NOMO-1 (cell line): Measurements from ENCODE around the gene LHX2.

Experiments used
- DNase-seq, 2 experiments: peaks; one replicate each; lab custom pipeline; 2025; ENCODE audit not compliant: unreplicated experiment in 2 of 2; lab: John Stamatoyannopoulos, UW

The LHX2 gene

DNA sequence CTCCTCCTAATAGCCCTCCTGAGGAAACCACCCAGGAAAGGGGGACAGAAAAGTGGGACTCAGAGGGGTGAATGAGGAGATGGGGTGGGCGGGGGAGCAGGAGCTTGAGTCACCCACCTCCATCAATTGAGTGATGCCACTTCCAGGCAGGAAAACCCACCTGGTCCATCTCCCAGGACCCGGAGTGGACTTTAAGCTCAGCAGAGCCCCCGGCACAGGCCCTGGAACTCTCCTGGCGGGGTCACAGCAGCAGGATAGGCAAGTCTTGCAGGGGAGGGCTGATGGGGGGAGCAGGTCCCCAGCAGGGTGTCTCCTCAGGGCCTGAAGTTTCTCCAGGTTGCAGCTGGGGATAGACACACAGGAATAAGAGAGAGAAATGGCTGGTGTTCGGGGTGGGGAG is 40.8 kb downstream of the LHX2 start:
- no peak for DNase-seq

DNA sequence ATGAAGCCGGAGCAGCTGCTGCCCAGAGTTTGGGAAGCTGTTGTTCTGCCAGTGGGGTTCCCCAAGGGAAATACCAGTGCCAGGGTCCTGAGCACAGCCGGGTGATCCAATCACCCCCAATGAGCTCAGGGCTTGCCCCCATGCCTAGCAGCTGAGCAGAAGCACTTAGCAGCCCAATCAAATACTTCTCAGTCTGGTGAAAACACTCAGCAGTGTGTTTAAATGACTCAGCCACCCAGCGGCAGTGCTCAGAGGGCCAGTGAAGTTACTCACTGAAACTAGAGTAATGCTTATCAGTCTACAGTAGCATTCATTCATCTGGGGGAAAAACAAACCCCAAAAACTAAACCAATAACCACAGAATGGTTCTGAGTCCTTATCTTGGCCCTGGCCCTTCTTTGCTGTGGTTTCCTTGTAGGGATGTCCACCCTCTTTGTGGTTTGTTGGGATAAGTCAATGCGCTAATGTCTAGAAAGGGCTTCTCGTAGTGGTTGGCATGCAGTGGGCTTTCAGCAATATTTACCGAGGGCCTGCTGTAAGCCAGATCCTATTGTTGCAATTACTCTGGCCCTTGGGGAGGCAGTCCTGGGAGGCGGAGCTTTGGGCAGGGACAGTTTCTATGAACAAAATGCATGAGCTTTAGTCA is 43.1 kb downstream of the LHX2 start:
- no peak for DNase-seq

DNA sequence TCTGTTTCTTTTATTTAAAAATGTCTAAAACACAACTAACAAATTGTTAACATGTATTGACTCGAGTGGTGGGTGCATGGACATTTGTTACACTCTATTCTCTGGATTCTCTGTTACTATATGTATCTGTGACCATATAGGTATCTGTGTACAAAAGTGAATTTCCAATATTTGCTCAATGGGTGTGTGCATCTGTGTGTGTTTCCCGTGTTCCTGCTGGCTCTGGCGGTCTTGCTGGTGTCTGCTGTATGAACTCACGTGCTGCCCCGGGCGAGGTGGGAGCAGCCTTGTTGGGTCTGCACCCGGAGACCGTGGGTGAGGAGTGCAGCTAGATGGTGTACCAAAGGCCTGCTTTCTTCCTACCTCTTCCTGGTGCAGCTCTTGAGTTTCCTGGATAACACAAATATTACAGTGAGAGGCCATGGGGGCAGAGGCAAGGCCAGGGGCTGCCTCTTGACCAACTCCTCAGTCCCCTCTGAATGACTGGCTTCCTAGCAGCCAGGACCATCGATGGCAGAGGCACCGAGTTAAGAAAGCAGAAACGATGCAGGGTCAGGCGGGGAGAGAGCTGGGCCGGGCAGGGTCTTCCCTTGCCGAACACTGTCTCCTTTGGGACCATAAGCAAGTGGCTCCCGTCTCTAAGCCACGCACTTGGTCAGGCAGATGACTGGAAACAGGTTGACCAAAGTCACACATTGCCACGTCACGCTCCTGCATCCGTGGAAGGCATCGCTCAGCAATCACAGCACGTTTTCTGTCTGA is 49.5 kb downstream of the LHX2 start:
- no peak for DNase-seq

DNA sequence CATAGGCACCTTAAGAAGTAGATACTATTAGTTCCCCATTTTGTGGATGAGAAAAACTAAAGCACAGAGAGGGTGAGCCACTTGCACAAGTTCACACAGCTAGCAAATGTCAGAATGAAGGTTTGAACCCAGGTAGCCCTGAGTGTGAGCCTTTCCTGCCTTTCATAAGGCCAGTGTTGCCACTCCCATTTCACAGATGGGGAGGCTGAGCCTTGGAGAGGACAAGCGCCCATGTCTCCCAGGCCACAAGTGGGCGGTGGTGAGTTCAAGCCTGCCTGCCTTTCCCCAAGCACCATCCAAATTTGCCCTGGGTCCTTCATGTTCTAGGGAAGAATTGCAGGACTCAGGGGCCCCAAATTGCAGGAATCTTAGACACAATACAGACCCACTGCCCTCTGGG is 50.6 kb downstream of the LHX2 start:
- no peak for DNase-seq

DNA sequence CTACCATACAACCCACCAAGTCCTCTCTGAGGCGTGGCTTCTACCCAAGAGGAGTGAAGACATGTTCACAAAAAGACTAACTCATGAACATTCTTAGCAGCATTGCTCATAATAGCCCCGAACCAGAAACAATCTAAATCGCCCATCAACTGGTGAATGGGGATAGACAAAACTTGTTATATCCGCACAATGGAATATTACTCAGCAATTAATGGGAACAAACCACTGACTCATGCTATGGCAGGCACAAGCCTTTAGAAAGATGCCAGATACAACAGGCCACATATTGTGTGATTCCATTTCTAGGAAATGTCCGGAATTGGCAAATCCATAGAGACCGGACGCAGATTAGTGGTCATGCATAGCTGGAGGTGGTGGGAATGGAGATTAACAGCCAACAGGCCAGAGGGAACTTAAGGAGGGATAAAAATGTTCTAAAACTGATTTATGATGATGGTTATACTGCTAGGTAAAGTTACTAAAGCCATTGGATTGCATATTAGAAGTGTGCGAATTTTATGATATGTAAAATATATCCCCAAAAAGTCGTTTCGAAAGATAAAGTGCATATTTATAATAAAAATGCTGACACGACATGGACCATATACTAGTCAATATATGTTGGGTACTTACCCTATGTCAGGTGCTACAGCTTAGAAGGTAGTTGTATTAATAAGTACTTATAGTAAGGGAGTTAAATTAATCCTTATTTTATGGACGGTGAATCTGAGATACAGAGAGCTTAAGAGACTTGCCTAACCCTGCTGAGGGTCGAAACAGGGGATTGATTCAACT is 55.4 kb downstream of the LHX2 start:
- DNase-seq, result no peak

- no peak for DNase-seq
Measured at GRCh38 chr9:124068251-124068650, 56.7 kb downstream of the LHX2 start.

DNA sequence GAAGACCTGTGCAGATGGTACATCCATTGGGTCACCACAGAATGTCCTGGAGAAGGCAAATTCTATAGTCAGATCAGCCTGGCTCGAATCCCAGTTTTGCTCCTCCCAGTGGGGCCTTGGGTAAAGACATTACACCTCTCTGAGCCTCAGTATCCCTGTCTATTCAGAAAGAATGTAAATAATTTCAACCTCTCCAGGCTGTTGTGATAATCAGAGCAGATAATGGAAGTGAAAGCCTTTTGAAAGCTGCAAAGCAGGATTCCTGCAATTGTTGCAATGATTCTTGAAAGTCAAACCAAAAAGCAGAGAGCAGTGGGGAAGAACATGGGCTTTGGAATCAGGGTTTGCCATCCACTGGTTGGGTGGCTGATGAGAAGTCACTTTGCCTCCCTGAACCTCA is 63.2 kb downstream of the LHX2 start:
- no peak for DNase-seq

DNA sequence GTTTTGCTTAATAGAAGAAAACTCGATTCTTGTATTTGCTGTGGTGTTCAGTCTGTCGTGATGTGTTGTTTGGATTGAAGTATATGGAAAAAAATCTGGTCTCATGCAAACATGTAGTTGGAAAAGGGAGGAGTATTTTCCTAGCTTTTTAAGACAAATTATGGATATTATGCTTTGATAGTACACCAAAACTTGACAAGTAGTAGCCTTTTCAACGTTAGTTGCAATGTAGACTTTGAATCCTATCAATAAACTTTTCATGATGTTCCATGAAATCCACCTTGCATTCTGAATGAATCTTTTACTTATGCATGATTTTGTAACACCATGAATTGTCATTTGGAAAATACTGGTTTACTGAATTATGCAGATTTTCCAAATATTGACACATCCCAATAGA is 64.2 kb downstream of the LHX2 start:
- DNase-seq, result no peak

GRCh38 chr9:124077915-124078572 is 66.5 kb downstream of the LHX2 start:
- DNase-seq, result no peak

DNA sequence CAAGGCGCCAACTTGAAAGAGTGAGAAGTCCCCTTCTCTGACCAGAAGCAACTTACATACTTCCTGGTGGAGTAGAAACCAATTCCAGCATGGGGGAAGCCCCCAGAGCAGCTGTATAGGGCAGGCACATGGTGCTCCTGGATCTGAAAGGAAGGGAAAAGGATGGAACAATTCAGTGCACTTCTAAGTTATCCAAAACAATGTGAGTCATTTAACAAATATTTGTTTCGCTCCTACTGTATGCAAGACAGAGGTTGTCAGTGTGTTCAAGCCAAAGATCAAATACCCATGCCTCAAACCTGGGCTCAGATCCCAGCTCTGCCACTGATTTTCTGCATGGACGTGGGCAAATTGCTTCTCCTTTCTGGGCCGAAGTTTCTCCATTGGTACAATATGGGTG is 67.1 kb downstream of the LHX2 start:
- no peak for DNase-seq

DNA sequence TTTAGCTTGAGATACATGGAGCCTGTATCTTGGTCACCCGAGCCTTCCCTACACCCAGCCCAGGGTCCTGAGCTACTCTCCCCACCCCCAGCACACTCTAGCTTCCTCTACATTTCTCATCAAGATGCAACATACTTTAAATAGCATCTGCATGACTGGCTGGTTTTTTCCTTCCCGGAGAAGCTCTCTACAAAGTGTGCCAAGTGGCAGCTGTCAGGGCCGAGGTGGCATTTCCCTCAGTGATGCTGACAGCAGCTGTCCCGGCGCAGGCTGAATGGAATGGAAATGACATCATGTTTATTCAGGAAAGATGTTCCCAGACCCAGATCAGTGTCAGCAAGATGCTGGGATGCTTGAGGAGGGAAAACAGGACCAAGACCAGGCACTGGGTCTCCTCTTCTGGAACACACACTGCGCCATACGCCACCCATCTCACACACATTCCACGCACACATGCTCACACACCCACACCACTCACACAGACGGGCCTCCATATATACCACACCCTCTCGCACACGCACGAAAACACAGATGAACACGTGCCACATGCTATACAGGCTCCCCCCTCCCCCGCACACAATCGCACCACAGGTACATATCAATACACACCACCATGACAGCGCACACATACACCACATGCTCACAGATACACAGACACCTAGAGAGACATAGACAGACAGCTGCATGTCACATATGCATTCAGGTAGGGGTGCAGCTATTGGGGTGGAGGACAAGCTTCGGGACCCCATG is 67.8 kb downstream of the LHX2 start:
- DNase-seq, result no peak

GRCh38 chr9:124082622-124083021 is 71.1 kb downstream of the LHX2 start:
- no peak for DNase-seq
